ENCODE data around the gene ADRA2C.

GRCh38 chr4:3807822-3808496 lies 41.8 kb downstream of the ADRA2C start:
- TF ChIP-seq, protein P1, sequence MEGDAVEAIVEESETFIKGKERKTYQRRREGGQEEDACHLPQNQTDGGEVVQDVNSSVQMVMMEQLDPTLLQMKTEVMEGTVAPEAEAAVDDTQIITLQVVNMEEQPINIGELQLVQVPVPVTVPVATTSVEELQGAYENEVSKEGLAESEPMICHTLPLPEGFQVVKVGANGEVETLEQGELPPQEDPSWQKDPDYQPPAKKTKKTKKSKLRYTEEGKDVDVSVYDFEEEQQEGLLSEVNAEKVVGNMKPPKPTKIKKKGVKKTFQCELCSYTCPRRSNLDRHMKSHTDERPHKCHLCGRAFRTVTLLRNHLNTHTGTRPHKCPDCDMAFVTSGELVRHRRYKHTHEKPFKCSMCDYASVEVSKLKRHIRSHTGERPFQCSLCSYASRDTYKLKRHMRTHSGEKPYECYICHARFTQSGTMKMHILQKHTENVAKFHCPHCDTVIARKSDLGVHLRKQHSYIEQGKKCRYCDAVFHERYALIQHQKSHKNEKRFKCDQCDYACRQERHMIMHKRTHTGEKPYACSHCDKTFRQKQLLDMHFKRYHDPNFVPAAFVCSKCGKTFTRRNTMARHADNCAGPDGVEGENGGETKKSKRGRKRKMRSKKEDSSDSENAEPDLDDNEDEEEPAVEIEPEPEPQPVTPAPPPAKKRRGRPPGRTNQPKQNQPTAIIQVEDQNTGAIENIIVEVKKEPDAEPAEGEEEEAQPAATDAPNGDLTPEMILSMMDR (IDR thresholded peaks at IDR 0.05) = no peak
- TF ChIP-seq POLR2AphosphoS5 (IDR thresholded peaks at IDR 0.05; ENCODE audit: low read depth, low read length) = no peak
- no peak for TF ChIP-seq SIN3A (IDR thresholded peaks at IDR 0.05; ENCODE audit: borderline replicate concordance, insufficient read depth, low read depth, low read length)
- TF ChIP-seq REST (IDR thresholded peaks at IDR 0.05; ENCODE audit: insufficient read depth in 1 of 2, low read depth in 2 of 2, low read length in 1 of 2) = no peak

Measured in Panc1 (cell line).